DOHH2 (cell line): ENCODE results near the gene CIT.

Source experiments
- CTCF ChIP-seq: fragments of 200-600 bp; sonication (generic); IDR thresholded peaks from one replicate; pipeline ENCODE4 v1.5.1; 2014; ENCODE audit warnings: antibody characterized with exemption, mild to moderate bottlenecking, low read depth, low read length; ENCODE audit not compliant: poor library complexity, severe bottlenecking
- EZH2phosphoT487 ChIP-seq: fragments of 200-600 bp; sonication (generic); IDR thresholded peaks from 2 replicates; pipeline ENCODE4 v1.6.1; 2017; ENCODE audit warnings: borderline replicate concordance, mild to moderate bottlenecking, antibody characterized with exemption, low read length, moderate library complexity, mixed read lengths

- TF ChIP-seq CTCF (no peak), EZH2phosphoT487 (no peak)
These were observed 163.5 kb downstream of the CIT start for GRCh38 chr12:119713551-119714031.
